Measurements from ENCODE around the gene CDH26.
"Not testable (repeated sequence)": the region's sequence is repeated elsewhere in the genome, so short reads cannot be mapped to it uniquely, and the experiment has no call there.

Gene CDH26

GRCh38 chr20:59942245-59942644 lies 16.0 kb upstream of the CDH26 start:
- no peak for DNase-seq

- DNase-seq: no peak
Measured at GRCh38 chr20:59944726-59945125, 13.5 kb upstream of the CDH26 start.

DNA sequence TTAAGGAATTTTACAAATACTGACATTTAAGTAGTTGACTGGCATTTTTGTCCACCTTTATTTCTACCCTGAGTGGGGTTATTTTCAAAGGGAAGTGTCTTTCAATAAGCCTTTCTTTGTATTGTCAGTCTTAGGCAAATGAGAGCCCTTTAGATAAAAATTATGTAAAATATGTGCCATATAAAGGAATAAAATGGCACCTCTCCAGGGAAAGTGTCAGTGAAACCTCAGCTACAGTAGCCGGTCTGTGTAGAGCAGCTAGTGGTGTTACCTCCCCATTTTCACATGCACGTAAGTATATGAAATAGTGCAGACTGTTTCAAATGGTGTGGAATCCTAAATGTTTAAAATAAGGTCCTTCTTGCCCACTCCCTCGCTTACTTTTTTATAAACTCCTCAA lies 13.0 kb upstream of the CDH26 start:
- DNase-seq: no peak

- DNase-seq: no peak
Measured at GRCh38 chr20:59945731-59946130, 12.5 kb upstream of the CDH26 start.

DNA sequence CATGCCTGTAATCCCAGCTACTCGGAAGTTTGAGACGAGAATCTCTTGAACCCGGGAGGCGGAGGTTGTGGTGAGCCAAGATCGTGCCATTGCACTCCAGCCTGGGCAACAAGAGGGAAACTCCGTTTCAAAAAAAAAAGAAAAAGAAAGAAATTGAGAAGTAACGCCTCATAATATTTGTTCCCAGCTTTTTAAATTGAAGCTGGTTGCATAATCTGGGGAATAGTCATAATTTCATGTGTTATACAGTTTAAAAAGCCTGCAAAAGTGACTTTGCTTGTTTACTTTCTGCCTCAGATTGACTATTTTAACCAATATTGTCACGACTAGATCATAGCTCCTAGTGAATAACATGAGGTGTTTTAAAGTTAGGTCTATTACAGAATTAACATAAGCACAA lies 10.8 kb upstream of the CDH26 start:
- no peak for DNase-seq

- DNase-seq: no peak
Measured at GRCh38 chr20:59948212-59948611, 10.0 kb upstream of the CDH26 start.

DNA sequence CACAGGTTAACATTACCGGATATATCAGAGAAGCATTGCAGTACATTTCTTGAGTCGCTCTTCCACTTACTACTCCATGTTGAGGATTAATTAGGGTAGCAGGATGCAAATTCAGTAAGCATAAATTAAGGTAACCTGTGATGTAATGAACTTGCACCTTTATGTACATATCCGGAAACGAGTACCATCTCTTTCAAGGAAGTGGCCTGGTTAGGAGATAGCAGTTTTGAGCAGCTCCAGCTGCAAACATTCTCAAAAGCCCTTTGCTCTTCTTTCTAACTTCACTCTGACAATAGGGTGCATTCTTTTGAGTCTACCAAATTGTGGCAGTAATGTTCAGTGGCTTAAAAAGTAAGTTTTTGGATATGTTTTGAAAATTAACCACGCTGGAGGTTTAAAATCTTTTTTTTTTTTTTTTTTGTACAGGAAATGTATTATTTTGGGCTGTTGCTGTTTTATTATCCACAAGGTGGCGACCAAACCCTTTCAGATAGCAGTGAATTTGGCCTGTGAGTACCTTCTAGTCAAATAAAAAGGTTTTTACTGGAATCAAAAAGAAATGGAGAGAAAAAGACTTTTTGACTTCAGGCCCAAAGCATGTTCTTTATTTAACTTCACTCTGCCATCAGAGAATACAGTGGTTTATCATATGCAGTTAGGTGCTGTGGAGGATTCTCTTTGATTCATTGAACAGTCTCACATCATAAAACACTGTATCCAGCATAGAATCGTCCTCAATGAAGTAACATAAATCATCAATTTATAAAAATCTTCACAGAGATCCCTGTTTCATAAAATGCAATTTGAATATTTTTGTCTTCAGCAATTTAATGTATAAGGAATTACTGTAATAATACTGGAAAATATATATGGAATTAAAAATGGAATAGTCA lies 9.1 kb upstream of the CDH26 start:
- no peak for DNase-seq

DNA sequence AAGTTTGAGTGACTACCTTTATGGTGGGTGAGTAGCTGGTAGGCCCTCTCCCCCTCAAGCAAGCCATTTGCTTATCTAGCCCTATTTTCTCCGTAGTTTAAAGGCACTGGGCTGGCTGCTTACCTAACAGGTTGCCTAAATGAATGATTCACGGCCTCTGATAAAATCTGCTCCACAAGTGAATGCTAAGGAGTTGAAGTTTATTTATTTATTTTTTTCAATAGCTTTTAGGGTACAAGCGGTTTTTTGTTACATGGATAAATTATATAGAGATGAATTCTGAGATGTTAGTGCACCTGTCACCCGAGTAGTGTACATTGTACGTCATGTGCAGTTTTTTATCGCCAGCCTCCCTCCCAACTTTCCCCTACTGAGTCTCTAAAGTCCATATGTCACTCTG lies 8.3 kb upstream of the CDH26 start:
- DNase-seq: no peak

- no peak for DNase-seq
Measured at GRCh38 chr20:59954718-59955117, 3.5 kb upstream of the CDH26 start.

GRCh38 chr20:59955131-59955796 lies 3.0 kb upstream of the CDH26 start:
- DNase-seq: no peak

GRCh38 chr20:59957568-59957967 lies 655 bp upstream of the CDH26 start:
- DNase-seq: not testable (repeated sequence)

DNA sequence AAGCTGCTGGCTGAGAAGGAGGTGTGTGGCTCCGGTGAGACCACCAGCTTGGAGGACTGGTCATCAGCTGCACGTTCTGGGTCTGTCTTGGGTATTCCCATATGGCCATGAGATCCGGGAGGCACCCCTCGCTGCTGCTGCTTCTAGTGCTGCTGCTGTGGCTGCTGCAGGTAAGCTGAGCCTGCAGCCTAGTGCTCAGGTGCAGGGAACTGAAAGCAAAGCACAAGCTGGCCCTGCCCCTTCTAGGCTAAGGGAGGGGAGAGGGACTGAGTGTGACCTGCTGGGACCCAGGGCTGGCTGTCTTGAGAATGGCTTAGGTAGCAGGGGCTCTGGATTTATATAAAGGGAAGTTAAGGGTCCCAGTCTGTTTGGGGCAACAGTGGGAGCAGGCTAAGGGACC lies 403 bp downstream of the CDH26 start:
- no peak for DNase-seq

GRCh38 chr20:59961423-59961822 lies 3.2 kb downstream of the CDH26 start:
- no peak for DNase-seq

DNA sequence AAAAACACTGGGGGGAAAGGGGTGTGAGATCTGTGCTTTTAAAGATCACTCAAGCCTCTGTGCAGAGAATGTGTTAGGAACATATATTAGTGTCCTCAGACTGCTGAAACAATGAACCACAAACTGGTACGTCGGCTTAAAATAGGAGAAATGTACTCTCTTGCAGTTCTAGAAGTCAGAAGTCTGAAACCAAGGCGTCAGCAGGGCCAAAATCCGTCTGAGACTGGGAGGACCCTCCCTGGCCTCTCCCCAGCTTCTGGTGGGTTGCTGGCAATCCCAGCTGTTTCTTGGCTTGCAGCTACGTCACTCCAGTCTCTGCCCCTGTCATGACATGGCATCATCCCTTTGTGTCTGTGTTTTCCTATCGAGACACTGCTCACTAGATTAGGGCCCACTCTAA lies 3.9 kb downstream of the CDH26 start:
- DNase-seq: no peak

DNA sequence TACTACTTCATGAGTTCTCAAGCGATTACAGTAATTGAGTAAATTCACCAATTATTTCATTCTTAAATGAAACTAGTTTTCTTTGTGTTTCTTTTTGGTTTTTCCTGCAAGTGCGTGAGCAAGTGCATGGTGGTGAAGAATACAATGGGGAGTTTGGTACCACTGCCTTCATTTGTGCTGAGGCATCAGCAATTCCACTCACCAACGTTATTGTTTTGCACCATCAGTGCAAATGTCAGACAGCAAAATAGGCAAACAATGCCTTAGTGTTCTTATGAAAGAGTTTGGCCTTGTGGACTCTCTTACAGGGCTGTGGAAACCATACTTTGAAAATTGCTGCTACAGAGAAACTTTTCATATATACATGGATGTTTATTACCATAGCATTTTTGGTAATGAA lies 8.2 kb downstream of the CDH26 start:
- DNase-seq: no peak

- no peak for DNase-seq
Measured at GRCh38 chr20:59971428-59971827, 13.2 kb downstream of the CDH26 start.

DNA sequence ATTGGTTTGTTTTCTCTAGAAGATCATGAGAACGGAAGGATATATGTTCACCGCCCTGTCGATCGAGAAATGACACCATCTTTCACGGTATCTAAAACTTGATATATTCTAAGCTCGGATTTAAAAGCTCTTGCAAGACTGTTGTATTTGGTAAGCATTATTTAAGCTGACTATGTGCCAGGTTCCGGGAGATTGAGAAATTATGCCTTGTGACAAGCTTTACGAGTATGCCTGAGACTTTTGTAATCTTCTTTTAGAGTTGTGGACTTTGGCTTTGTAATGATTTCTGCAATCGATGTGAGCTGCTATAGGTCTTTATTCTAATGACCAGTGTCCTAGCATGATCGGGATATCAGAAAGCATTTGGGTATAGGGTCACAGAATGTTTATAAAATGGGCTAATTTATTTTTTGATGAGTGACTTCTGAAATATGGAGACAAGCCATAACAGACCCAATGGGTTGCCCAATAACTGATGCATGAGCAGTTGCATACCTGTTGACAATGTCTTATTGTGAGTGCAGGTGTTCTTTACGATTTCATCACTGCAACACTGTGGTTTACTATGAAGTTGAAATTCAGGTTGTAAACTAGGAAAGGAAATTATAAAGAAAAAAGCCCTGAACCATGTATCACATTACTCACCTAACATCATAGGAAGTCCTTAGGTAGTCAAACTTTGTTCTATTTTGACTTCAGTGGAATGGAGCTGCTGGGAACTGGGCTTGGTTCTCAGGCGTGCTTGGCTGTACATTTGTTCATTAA lies 14.0 kb downstream of the CDH26 start:
- no peak for DNase-seq

DNA sequence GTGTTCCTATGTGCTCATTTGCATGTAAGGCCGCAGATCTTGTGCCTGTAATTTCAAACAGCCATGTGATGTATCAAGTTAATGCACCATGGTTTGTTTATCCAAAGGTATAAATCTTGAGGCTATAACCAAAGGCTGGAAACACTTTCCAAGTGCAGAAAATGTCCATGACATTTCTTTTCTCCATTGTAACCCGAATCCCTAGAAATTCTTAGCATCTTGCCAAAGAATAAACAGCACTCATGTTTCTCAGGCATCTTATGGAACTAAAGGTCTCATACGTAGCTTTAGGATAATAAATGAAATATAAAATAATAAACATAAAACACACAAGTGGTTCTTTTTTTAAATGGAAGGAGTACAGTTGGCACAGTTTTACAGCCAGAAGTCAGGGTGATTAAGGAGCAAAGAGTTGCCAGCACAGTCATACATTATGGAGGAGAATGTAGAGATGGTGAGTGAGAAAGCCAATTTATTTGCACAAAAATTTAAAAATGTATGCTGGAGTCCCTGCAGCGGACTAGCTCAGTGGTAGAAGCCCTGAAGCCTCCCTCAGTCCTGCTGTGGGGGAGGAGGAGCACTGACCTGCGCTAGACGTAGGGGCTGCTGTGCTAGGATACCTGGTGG lies 18.0 kb downstream of the CDH26 start:
- no peak for DNase-seq

DNA sequence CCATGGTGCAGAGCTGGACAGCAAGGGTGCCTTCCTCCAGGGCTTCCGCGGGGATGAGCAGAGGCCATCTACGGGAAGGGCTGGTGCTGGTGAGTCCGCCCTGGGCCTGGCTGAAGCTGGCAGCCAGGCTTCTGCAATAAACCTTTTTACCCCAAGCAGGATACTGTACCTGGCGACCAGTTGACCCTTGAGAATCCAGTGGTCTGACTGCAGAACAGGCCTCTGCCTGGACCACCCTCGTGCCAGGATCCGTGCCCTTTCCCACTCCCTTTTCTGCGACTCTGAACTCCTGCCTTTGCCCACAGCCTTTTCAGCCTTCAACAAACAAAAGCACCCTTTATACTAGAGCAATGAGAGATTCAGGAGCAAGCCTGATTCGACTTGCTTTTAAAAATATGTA lies 18.9 kb downstream of the CDH26 start:
- no peak for DNase-seq

GRCh38 chr20:59983076-59983475 lies 24.9 kb downstream of the CDH26 start:
- no peak for DNase-seq

DNA sequence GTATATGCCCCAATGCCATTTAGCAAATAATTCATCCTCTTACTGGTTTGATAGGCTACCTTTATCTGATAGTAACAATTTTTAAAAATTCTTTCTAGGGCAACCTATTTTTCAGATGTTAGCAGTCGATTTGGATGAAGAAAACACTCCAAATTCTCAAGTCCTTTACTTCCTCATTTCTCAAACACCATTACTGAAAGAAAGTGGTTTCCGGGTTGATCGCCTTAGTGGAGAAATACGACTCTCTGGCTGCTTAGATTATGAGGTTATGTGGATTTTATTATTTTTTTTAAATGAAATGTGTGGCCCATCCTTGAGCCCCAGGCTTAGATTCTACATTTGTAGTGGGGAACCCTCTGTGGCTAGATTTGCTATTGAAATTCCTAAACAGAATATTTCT lies 26.3 kb downstream of the CDH26 start:
- no peak for DNase-seq

GRCh38 chr20:59985164-59985563 lies 26.9 kb downstream of the CDH26 start:
- no peak for DNase-seq

DNA sequence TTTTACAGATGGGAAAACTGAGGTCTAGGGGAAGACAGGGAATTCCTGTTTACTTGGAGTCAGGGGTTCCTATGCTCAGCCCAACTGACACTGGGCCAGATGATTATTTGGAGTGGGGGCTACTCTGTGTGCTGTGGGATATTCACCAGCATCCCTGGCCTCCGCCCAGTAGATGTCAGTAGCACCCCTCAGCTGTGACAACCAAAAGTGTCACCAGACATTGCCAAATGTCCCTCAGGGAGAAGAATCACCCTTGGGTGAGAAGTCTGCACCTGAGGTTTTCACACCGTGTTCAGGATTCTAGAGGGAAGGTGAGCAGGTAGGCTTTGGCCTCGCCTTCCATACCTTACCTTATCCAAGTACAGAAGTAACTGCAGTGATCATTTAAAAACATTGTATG lies 27.6 kb downstream of the CDH26 start:
- no peak for DNase-seq
